ENCODE data around the gene ZNF451.

ZNF451 gene

GRCh38 chr6:57097596-57097995, 7.6 kb downstream of the ZNF451 start:
- H3K9me3 ChIP-seq (ENCODE audit: low read length): no peaks in the 10 kb centered on the region
- H3K27me3 ChIP-seq (ENCODE audit: control insufficient read depth in 1 of 2, insufficient read depth in 2 of 2, low read length in 2 of 2): no peaks in the 10 kb centered on the region
- H3K27ac ChIP-seq (ENCODE audit: low read depth, low read length): no peak overlapping the region
- H3K36me3 ChIP-seq (ENCODE audit: insufficient read depth, low read length): peaks cover 46% of the 10 kb centered on the region
- H3K4me1 ChIP-seq (ENCODE audit: insufficient read depth, low read length): peaks cover 38% of the 10 kb centered on the region
- peak overlapping the region; percentile 5 for H3K9ac ChIP-seq (ENCODE audit: low read length)
- H3K4me3 ChIP-seq (ENCODE audit: low read depth in 1 of 2, low read length in 2 of 2): no peak overlapping the region

DNA sequence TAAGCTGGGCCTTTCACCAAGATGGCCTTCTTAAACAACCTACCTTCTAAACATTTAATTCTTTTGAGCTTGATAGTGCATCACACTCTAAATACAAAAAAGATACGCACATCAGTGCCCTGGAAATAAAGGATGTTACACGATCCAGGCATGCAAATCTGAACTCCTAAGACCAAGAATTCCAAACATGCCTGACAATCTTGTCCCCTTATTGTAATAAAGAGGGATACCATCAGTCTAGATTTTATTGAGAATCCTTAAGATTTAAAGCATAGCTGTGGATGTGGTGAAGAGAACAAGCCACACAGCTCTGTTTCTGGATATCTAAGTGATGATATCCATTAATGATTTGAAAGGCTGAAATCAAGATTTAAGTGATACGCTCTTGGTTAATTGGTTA, 13.0 kb downstream of the ZNF451 start:
- H3K4me3 ChIP-seq (ENCODE audit: low read depth in 1 of 2, low read length in 2 of 2): no peak overlapping the region
- H3K9me3 ChIP-seq (ENCODE audit: low read length): no peaks in the 10 kb centered on the region
- H3K27ac ChIP-seq (ENCODE audit: low read depth, low read length): no peak overlapping the region
- H3K36me3 ChIP-seq (ENCODE audit: insufficient read depth, low read length): peaks cover 57% of the 10 kb centered on the region
- H3K4me1 ChIP-seq (ENCODE audit: insufficient read depth, low read length): peaks cover 3% of the 10 kb centered on the region
- H3K27me3 ChIP-seq (ENCODE audit: control insufficient read depth in 1 of 2, insufficient read depth in 2 of 2, low read length in 2 of 2): no peaks in the 10 kb centered on the region
- no peak overlapping the region for H3K9ac ChIP-seq (ENCODE audit: low read length)

GRCh38 chr6:57104336-57104735, 14.3 kb downstream of the ZNF451 start:
- Histone ChIP-seq H3K9me3 (ENCODE audit: low read length) (no peaks in the 10 kb centered on the region), H3K27me3 (ENCODE audit: control insufficient read depth in 1 of 2, insufficient read depth in 2 of 2, low read length in 2 of 2) (no peaks in the 10 kb centered on the region), H3K9ac (ENCODE audit: low read length) (no peak overlapping the region), H3K4me3 (ENCODE audit: low read depth in 1 of 2, low read length in 2 of 2) (no peak overlapping the region), H3K36me3 (ENCODE audit: insufficient read depth, low read length) (peaks cover 57% of the 10 kb centered on the region), H3K4me1 (ENCODE audit: insufficient read depth, low read length) (peaks cover 7% of the 10 kb centered on the region), H3K27ac (ENCODE audit: low read depth, low read length) (no peak overlapping the region)

DNA sequence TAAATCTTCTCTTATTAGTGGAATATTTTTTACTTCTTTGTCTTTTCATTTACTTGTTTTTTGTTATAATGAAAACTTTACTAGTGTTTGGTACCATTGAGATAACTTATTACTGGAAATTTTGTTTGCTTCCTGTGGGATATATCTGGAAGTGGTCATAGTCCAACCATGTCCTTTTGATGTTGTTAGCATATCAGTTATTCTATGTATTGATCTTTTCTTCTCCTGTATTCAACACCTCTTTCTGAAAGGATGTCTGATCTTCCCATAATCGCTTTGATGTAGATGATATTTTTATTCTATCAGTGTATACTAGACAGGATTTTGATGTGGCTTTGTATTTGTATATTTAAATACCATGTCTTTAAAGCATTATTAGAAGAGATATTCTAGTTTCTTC, 17.0 kb downstream of the ZNF451 start:
- Histone ChIP-seq H3K9me3 (ENCODE audit: low read length) (no peaks in the 10 kb centered on the region), H3K4me1 (ENCODE audit: insufficient read depth, low read length) (peaks cover 13% of the 10 kb centered on the region), H3K27ac (ENCODE audit: low read depth, low read length) (no peak overlapping the region), H3K4me3 (ENCODE audit: low read depth in 1 of 2, low read length in 2 of 2) (no peak overlapping the region), H3K9ac (ENCODE audit: low read length) (no peak overlapping the region), H3K27me3 (ENCODE audit: control insufficient read depth in 1 of 2, insufficient read depth in 2 of 2, low read length in 2 of 2) (no peaks in the 10 kb centered on the region), H3K36me3 (ENCODE audit: insufficient read depth, low read length) (peaks cover 32% of the 10 kb centered on the region)

DNA sequence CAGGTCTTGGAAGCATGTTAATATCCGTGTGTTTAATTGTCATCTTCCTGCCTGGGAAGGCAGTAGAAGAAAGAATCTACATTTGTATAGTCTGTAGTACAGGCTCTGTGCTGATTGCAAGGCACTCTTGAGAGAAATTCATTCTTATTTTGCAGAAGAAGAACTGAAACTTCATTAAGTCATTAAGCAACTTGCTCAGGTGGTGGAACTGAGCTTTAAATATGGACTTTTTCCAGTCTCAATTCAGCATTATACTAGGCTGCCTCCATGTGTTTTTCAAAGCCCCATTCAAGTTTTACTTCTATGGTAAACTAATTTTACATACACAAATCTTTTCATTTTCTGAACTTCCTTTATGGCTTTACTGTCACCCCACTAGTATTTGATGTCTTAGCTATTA, 18.7 kb downstream of the ZNF451 start:
- no peaks in the 10 kb centered on the region for H3K9me3 ChIP-seq (ENCODE audit: low read length)
- H3K27me3 ChIP-seq (ENCODE audit: control insufficient read depth in 1 of 2, insufficient read depth in 2 of 2, low read length in 2 of 2): no peaks in the 10 kb centered on the region
- no peak overlapping the region for H3K27ac ChIP-seq (ENCODE audit: low read depth, low read length)
- no peak overlapping the region for H3K9ac ChIP-seq (ENCODE audit: low read length)
- H3K4me1 ChIP-seq (ENCODE audit: insufficient read depth, low read length): peaks cover 13% of the 10 kb centered on the region
- peaks cover 16% of the 10 kb centered on the region for H3K36me3 ChIP-seq (ENCODE audit: insufficient read depth, low read length)
- no peak overlapping the region for H3K4me3 ChIP-seq (ENCODE audit: low read depth in 1 of 2, low read length in 2 of 2)

DNA sequence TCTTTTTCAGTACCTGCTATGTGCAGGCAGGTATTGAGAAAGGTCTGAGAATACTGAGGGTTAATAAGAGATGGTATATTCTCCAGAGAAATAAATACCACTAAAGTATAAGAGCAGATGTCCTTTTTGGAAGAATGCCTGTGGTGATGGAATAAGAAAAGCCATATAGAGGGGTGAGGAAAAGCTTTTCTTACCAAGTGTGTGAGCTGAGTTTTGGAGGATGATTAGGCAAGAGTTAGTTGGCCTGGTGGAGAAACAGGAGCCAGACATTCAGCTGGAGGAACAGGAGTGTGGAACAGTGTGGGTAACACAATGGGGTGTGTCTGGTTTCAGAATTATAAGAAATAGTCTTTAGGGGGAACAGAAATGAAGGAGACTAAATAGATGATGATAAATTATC, 19.9 kb downstream of the ZNF451 start:
- Histone ChIP-seq H3K9me3 (ENCODE audit: low read length) (no peaks in the 10 kb centered on the region), H3K4me3 (ENCODE audit: low read depth in 1 of 2, low read length in 2 of 2) (no peak overlapping the region), H3K36me3 (ENCODE audit: insufficient read depth, low read length) (peaks cover 8% of the 10 kb centered on the region), H3K9ac (ENCODE audit: low read length) (no peak overlapping the region), H3K27me3 (ENCODE audit: control insufficient read depth in 1 of 2, insufficient read depth in 2 of 2, low read length in 2 of 2) (no peaks in the 10 kb centered on the region), H3K27ac (ENCODE audit: low read depth, low read length) (no peak overlapping the region), H3K4me1 (ENCODE audit: insufficient read depth, low read length) (peaks cover 13% of the 10 kb centered on the region)

DNA sequence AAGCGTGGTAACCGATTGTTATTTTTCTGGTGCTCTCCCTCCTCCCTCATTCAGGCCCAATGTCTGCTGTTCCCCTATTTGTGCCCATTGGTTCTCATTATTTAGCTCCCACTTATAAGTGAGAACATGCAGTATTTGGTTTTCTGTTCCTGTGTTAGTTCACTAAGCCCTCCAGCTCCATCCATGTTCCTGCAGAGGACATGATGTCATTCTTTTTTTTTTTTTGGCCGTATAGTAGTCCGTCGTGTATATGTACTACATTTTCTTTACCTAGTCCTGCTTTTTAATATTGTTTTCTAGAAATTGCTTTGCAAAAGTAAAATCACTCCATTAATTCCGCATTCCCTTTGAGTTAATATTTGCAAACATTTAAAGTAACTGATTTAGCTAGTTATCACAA, 23.1 kb downstream of the ZNF451 start:
- H3K27ac ChIP-seq (ENCODE audit: low read depth, low read length): no peak overlapping the region
- H3K27me3 ChIP-seq (ENCODE audit: control insufficient read depth in 1 of 2, insufficient read depth in 2 of 2, low read length in 2 of 2): no peaks in the 10 kb centered on the region
- peaks cover 13% of the 10 kb centered on the region for H3K4me1 ChIP-seq (ENCODE audit: insufficient read depth, low read length)
- H3K36me3 ChIP-seq (ENCODE audit: insufficient read depth, low read length): peaks cover 7% of the 10 kb centered on the region
- H3K4me3 ChIP-seq (ENCODE audit: low read depth in 1 of 2, low read length in 2 of 2): no peak overlapping the region
- no peaks in the 10 kb centered on the region for H3K9me3 ChIP-seq (ENCODE audit: low read length)
- no peak overlapping the region for H3K9ac ChIP-seq (ENCODE audit: low read length)

GRCh38 chr6:57116776-57117175, 26.8 kb downstream of the ZNF451 start:
- H3K4me1 ChIP-seq (ENCODE audit: insufficient read depth, low read length): no peaks in the 10 kb centered on the region
- no peak overlapping the region for H3K27ac ChIP-seq (ENCODE audit: low read depth, low read length)
- no peaks in the 10 kb centered on the region for H3K9me3 ChIP-seq (ENCODE audit: low read length)
- H3K36me3 ChIP-seq (ENCODE audit: insufficient read depth, low read length): no peaks in the 10 kb centered on the region
- no peak overlapping the region for H3K9ac ChIP-seq (ENCODE audit: low read length)
- no peaks in the 10 kb centered on the region for H3K27me3 ChIP-seq (ENCODE audit: control insufficient read depth in 1 of 2, insufficient read depth in 2 of 2, low read length in 2 of 2)
- no peak overlapping the region for H3K4me3 ChIP-seq (ENCODE audit: low read depth in 1 of 2, low read length in 2 of 2)

GRCh38 chr6:57117796-57118195, 27.8 kb downstream of the ZNF451 start:
- Histone ChIP-seq H3K4me1 (ENCODE audit: insufficient read depth, low read length) (no peaks in the 10 kb centered on the region), H3K4me3 (ENCODE audit: low read depth in 1 of 2, low read length in 2 of 2) (no peak overlapping the region), H3K36me3 (ENCODE audit: insufficient read depth, low read length) (no peaks in the 10 kb centered on the region), H3K9ac (ENCODE audit: low read length) (no peak overlapping the region), H3K27me3 (ENCODE audit: control insufficient read depth in 1 of 2, insufficient read depth in 2 of 2, low read length in 2 of 2) (no peaks in the 10 kb centered on the region), H3K9me3 (ENCODE audit: low read length) (no peaks in the 10 kb centered on the region), H3K27ac (ENCODE audit: low read depth, low read length) (no peak overlapping the region)

- Histone ChIP-seq H3K9ac (ENCODE audit: low read length) (no peak overlapping the region), H3K36me3 (ENCODE audit: insufficient read depth, low read length) (no peaks in the 10 kb centered on the region), H3K27ac (ENCODE audit: low read depth, low read length) (no peak overlapping the region), H3K27me3 (ENCODE audit: control insufficient read depth in 1 of 2, insufficient read depth in 2 of 2, low read length in 2 of 2) (no peaks in the 10 kb centered on the region), H3K4me3 (ENCODE audit: low read depth in 1 of 2, low read length in 2 of 2) (no peak overlapping the region), H3K9me3 (ENCODE audit: low read length) (no peaks in the 10 kb centered on the region), H3K4me1 (ENCODE audit: insufficient read depth, low read length) (no peaks in the 10 kb centered on the region)
These were observed 33.1 kb downstream of the ZNF451 start for GRCh38 chr6:57123111-57123510.

- Histone ChIP-seq H3K4me1 (ENCODE audit: insufficient read depth, low read length) (peaks cover 10% of the 10 kb centered on the region), H3K9me3 (ENCODE audit: low read length) (no peaks in the 10 kb centered on the region), H3K27me3 (ENCODE audit: control insufficient read depth in 1 of 2, insufficient read depth in 2 of 2, low read length in 2 of 2) (no peaks in the 10 kb centered on the region), H3K9ac (ENCODE audit: low read length) (no peak overlapping the region), H3K36me3 (ENCODE audit: insufficient read depth, low read length) (no peaks in the 10 kb centered on the region), H3K4me3 (ENCODE audit: low read depth in 1 of 2, low read length in 2 of 2) (no peak overlapping the region), H3K27ac (ENCODE audit: low read depth, low read length) (no peak overlapping the region)
These were observed 37.8 kb downstream of the ZNF451 start for GRCh38 chr6:57127763-57128162.

- Histone ChIP-seq H3K4me1 (ENCODE audit: insufficient read depth, low read length) (peaks cover 10% of the 10 kb centered on the region), H3K9me3 (ENCODE audit: low read length) (no peaks in the 10 kb centered on the region), H3K27me3 (ENCODE audit: control insufficient read depth in 1 of 2, insufficient read depth in 2 of 2, low read length in 2 of 2) (no peaks in the 10 kb centered on the region), H3K4me3 (ENCODE audit: low read depth in 1 of 2, low read length in 2 of 2) (no peak overlapping the region), H3K9ac (ENCODE audit: low read length) (no peak overlapping the region), H3K36me3 (ENCODE audit: insufficient read depth, low read length) (no peaks in the 10 kb centered on the region), H3K27ac (ENCODE audit: low read depth, low read length) (no peak overlapping the region)
These were observed 40.7 kb downstream of the ZNF451 start for GRCh38 chr6:57130661-57131177.
